Measurements from ENCODE around the gene LPCAT3.

Gene LPCAT3

DNA sequence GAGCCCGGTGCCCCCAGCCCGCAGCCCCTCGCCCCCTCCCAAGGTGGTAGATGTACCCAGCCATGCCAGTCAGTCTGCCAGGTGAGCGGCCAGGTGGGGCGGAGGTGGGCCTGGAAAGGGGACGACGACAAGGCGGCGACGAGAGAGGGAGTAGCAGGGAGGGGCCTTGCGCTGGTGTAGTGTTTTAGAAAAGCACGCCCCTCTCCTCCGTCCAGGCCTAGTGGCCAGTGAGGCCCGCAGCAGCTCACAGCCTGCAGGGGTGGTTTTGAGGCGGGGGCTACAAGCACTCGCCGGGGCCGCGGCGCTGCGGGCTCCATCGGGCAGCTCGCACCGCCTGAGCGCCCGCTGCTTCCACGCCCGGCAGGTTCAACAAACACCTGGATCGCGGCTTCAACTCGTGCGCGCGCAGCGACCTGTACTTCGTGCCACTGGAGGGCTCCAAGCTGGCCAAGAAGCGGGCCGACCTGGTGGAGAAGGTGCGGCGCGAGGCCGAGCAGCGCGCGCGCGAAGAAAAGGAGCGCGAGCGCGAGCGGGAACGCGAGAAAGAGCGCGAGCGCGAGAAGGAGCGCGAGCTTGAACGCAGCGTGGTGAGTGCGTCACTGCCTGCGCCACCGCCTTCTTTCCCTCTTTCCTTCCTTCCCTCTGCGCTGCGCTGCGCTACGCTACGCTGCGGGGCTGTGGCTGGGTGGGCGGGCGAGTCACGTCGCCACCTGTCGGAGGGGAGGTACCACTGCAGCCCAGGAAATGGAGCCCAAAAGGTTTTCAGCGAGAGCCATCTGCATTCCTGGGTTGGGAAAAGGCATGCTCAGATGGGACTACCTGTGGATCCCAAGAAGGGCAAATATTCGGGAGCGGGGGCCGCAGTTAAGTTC is 80.6 kb downstream of the LPCAT3 start (continued):
- TF ChIP-seq NFIC (IDR thresholded peaks at IDR 0.05), result peak; percentile 41; the same call in 1 of the 2 replicates

DNA sequence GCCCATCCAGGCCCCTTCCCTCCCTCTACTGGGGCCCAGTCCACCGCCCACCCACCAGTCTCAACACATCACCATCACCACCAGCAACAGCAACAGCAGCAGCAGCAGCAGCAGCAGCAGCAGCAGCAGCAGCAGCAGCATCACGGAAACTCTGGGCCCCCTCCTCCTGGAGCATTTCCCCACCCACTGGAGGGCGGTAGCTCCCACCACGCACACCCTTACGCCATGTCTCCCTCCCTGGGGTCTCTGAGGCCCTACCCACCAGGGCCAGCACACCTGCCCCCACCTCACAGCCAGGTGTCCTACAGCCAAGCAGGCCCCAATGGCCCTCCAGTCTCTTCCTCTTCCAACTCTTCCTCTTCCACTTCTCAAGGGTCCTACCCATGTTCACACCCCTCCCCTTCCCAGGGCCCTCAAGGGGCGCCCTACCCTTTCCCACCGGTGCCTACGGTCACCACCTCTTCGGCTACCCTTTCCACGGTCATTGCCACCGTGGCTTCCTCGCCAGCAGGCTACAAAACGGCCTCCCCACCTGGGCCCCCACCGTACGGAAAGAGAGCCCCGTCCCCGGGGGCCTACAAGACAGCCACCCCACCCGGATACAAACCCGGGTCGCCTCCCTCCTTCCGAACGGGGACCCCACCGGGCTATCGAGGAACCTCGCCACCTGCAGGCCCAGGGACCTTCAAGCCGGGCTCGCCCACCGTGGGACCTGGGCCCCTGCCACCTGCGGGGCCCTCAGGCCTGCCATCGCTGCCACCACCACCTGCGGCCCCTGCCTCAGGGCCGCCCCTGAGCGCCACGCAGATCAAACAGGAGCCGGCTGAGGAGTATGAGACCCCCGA is 81.4 kb downstream of the LPCAT3 start:
- TF ChIP-seq CREB1 (IDR thresholded peaks at IDR 0.05; ENCODE audit: low read depth), result no peak
- TF ChIP-seq TEAD4 (IDR thresholded peaks at IDR 0.05), result no peak
- no peak for TF ChIP-seq NFIC (IDR thresholded peaks at IDR 0.05)
- no peak; the same call in 1 of the 2 replicates for TF ChIP-seq TAF1 (IDR thresholded peaks at IDR 0.05; ENCODE audit: low read depth)
- no peak for TF ChIP-seq RAD21 (IDR thresholded peaks at IDR 0.05; ENCODE audit: low read depth)
- TF ChIP-seq ZBTB7A (IDR thresholded peaks at IDR 0.05; ENCODE audit: low read depth), result 0 out of 2 replicates have a peak, but pooled peaks have one; percentile 62
- TF ChIP-seq, protein P1, sequence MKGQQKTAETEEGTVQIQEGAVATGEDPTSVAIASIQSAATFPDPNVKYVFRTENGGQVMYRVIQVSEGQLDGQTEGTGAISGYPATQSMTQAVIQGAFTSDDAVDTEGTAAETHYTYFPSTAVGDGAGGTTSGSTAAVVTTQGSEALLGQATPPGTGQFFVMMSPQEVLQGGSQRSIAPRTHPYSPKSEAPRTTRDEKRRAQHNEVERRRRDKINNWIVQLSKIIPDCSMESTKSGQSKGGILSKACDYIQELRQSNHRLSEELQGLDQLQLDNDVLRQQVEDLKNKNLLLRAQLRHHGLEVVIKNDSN (IDR thresholded peaks at IDR 0.05), result no peak

DNA sequence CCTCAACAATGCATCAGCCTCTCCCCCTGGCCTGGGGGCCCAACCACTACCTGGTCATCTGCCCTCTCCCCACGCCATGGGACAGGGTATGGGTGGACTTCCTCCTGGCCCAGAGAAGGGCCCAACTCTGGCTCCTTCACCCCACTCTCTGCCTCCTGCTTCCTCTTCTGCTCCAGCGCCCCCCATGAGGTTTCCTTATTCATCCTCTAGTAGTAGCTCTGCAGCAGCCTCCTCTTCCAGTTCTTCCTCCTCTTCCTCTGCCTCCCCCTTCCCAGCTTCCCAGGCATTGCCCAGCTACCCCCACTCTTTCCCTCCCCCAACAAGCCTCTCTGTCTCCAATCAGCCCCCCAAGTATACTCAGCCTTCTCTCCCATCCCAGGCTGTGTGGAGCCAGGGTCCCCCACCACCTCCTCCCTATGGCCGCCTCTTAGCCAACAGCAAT is 82.1 kb downstream of the LPCAT3 start:
- TF ChIP-seq NFIC (IDR thresholded peaks at IDR 0.05) (no peak), EP300 (IDR thresholded peaks at IDR 0.05; ENCODE audit: borderline replicate concordance) (no peak), ZBTB7A (IDR thresholded peaks at IDR 0.05; ENCODE audit: low read depth) (no peak)
- TF ChIP-seq, protein P2, sequence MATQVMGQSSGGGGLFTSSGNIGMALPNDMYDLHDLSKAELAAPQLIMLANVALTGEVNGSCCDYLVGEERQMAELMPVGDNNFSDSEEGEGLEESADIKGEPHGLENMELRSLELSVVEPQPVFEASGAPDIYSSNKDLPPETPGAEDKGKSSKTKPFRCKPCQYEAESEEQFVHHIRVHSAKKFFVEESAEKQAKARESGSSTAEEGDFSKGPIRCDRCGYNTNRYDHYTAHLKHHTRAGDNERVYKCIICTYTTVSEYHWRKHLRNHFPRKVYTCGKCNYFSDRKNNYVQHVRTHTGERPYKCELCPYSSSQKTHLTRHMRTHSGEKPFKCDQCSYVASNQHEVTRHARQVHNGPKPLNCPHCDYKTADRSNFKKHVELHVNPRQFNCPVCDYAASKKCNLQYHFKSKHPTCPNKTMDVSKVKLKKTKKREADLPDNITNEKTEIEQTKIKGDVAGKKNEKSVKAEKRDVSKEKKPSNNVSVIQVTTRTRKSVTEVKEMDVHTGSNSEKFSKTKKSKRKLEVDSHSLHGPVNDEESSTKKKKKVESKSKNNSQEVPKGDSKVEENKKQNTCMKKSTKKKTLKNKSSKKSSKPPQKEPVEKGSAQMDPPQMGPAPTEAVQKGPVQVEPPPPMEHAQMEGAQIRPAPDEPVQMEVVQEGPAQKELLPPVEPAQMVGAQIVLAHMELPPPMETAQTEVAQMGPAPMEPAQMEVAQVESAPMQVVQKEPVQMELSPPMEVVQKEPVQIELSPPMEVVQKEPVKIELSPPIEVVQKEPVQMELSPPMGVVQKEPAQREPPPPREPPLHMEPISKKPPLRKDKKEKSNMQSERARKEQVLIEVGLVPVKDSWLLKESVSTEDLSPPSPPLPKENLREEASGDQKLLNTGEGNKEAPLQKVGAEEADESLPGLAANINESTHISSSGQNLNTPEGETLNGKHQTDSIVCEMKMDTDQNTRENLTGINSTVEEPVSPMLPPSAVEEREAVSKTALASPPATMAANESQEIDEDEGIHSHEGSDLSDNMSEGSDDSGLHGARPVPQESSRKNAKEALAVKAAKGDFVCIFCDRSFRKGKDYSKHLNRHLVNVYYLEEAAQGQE (IDR thresholded peaks at IDR 0.05; ENCODE audit: low read depth), result no peak
- TF ChIP-seq, protein P1 (IDR thresholded peaks at IDR 0.05), result no peak

DNA sequence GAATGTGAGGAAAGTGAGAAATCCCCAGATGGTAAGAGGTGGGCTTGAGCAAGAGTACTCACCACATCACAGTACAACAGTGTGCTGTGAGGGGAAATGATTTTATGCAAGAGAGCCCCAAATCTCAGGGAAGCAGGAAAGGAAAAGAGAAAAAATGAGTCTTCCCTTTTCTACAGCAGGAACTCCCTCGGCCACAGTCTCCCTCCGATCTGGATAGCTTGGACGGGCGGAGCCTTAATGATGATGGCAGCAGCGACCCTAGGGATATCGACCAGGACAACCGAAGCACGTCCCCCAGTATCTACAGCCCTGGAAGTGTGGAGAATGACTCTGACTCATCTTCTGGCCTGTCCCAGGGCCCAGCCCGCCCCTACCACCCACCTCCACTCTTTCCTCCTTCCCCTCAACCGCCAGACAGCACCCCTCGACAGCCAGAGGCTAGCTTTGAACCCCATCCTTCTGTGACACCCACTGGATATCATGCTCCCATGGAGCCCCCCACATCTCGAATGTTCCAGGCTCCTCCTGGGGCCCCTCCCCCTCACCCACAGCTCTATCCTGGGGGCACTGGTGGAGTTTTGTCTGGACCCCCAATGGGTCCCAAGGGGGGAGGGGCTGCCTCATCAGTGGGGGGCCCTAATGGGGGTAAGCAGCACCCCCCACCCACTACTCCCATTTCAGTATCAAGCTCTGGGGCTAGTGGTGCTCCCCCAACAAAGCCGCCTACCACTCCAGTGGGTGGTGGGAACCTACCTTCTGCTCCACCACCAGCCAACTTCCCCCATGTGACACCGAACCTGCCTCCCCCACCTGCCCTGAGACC is 82.7 kb downstream of the LPCAT3 start:
- TF ChIP-seq TAF1 (IDR thresholded peaks at IDR 0.05; ENCODE audit: low read depth) (no peak), TEAD4 (IDR thresholded peaks at IDR 0.05) (no peak), TCF12 (IDR thresholded peaks at IDR 0.05; ENCODE audit: low read depth) (no peak), CEBPB (IDR thresholded peaks at IDR 0.05) (no peak), EGR1 (IDR thresholded peaks at IDR 0.05) (no peak), YY1 (IDR thresholded peaks at IDR 0.05; ENCODE audit: low read depth) (no peak), NFIC (IDR thresholded peaks at IDR 0.05) (no peak), RAD21 (IDR thresholded peaks at IDR 0.05; ENCODE audit: low read depth) (no peak), EP300 (IDR thresholded peaks at IDR 0.05; ENCODE audit: borderline replicate concordance) (no peak), CREB1 (IDR thresholded peaks at IDR 0.05; ENCODE audit: low read depth) (no peak), FOXM1 (IDR thresholded peaks at IDR 0.05; ENCODE audit: borderline replicate concordance, low read depth) (no peak)
- TF ChIP-seq, protein P1 (IDR thresholded peaks at IDR 0.05), result no peak
- TF ChIP-seq, protein P3, sequence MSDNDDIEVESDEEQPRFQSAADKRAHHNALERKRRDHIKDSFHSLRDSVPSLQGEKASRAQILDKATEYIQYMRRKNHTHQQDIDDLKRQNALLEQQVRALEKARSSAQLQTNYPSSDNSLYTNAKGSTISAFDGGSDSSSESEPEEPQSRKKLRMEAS (IDR thresholded peaks at IDR 0.05), result no peak

DNA sequence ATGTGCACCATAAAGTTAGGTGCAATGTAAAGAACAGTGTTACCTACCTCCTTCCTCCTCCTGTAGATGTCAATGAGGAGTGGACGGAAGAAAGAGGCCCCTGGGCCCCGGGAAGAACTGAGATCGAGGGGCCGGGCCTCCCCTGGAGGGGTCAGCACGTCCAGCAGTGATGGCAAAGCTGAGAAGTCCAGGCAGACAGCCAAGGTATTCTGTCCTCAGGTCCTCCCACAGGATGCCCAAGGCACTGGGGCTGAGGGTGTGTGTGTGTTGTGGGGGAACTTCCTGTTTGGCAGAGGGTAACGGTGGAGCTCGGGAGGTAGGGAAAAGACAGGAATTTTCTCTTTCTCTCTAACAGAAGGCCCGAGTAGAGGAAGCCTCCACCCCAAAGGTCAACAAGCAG is 84.2 kb downstream of the LPCAT3 start:
- TF ChIP-seq RAD21 (IDR thresholded peaks at IDR 0.05; ENCODE audit: low read depth) (no peak), NFIC (IDR thresholded peaks at IDR 0.05) (no peak), YY1 (IDR thresholded peaks at IDR 0.05; ENCODE audit: low read depth) (no peak), EGR1 (IDR thresholded peaks at IDR 0.05) (no peak), CREB1 (IDR thresholded peaks at IDR 0.05; ENCODE audit: low read depth) (no peak), EP300 (IDR thresholded peaks at IDR 0.05; ENCODE audit: borderline replicate concordance) (no peak), TEAD4 (IDR thresholded peaks at IDR 0.05) (no peak), TCF12 (IDR thresholded peaks at IDR 0.05; ENCODE audit: low read depth) (no peak), FOXM1 (IDR thresholded peaks at IDR 0.05; ENCODE audit: borderline replicate concordance, low read depth) (no peak), ZBTB7A (IDR thresholded peaks at IDR 0.05; ENCODE audit: low read depth) (no peak), TAF1 (IDR thresholded peaks at IDR 0.05; ENCODE audit: low read depth) (no peak)
- TF ChIP-seq, protein P1 (IDR thresholded peaks at IDR 0.05), result no peak
- TF ChIP-seq, protein P2 (IDR thresholded peaks at IDR 0.05; ENCODE audit: low read depth), result no peak

Data from Ishikawa (cell line).